Panc1 (cell line): ENCODE measurements around the gene CAV1. TPM values are rescaled to one million over a fixed set of nuclear protein-coding genes. Genes with fewer than 3 reads are reported as not detected.

Experiments
- ATAC-seq: fragments of 200-7000 bp; cut with Tn5 transposase; 2 replicates; pipeline ENCODE4 v1.9.1; 2020; ENCODE audit warnings: mild to moderate bottlenecking, moderate library complexity
- BruUV-seq: library from RNA; stranded (reverse); fragments of 400-500 nt; replicated peaks from 2 replicates; lab custom pipeline; 2021; lab: Mats Ljungman, UMichigan
- CTCF ChIA-PET: fragments of 300-600 bp; sonication (Branson Sonifier 250); formaldehyde crosslinking; loops from one replicate; lab custom pipeline; 2022; ENCODE audit warnings: antibody characterized with exemption; lab: Charles Lee
- POLR2A ChIA-PET: fragments of 300-600 bp; sonication (Branson Sonifier 250); formaldehyde crosslinking; loops from one replicate; lab custom pipeline; 2022; ENCODE audit warnings: antibody characterized with exemption; lab: Charles Lee
- DNase-seq: peaks from one replicate; pipeline ENCODE4 v3.0.0-alpha.2; 2010; ENCODE audit warnings: low read depth, low spot score
- H3K27ac ChIP-seq: 2 replicates; pipeline ENCODE4 v1.5.1; 2011; ENCODE audit warnings: mild to moderate bottlenecking, low read length, inconsistent platforms
- H3K27me3 ChIP-seq: fragments of 200-500 bp; sonication (Bioruptor generic); 2 replicates; pipeline ENCODE4 v1.6.0; 2014; ENCODE audit warnings: low read length, inconsistent platforms; ENCODE audit not compliant: control insufficient read depth, insufficient read depth
- H3K36me3 ChIP-seq: fragments of 200-500 bp; sonication (Bioruptor generic); 2 replicates; pipeline ENCODE4 v1.5.1; 2014; ENCODE audit warnings: inconsistent platforms, mild to moderate bottlenecking, low read length, moderate library complexity; ENCODE audit not compliant: control insufficient read depth, insufficient read depth
- H3K4me1 ChIP-seq: 2 replicates; pipeline ENCODE4 v1.5.1; 2011; ENCODE audit warnings: inconsistent platforms, mild to moderate bottlenecking, low read length, moderate library complexity; ENCODE audit not compliant: control insufficient read depth, insufficient read depth
- H3K4me3 ChIP-seq, 2 experiments: 2 replicates each; pipeline ENCODE4 v1.5.1; 2011 to 2012; ENCODE audit warnings: low read depth in 2 of 2, low read length in 2 of 2, mild to moderate bottlenecking in 2 of 2, inconsistent platforms in 1 of 2, moderate library complexity in 1 of 2
- H3K9me3 ChIP-seq: fragments of 200-500 bp; sonication (Bioruptor generic); 2 replicates; pipeline ENCODE4 v1.5.1; 2014; ENCODE audit warnings: low read depth, mild to moderate bottlenecking, inconsistent platforms, low read length, moderate library complexity; ENCODE audit not compliant: control insufficient read depth, insufficient read depth
- POLR2AphosphoS5 ChIP-seq: IDR thresholded peaks from 2 replicates; pipeline ENCODE4 v1.6.1; 2012; ENCODE audit warnings: mild to moderate bottlenecking, low read depth, low read length, moderate library complexity
- SIN3A ChIP-seq: IDR thresholded peaks from 2 replicates; pipeline ENCODE4 v1.6.1; 2012; ENCODE audit warnings: low read depth, mild to moderate bottlenecking, low read length, moderate library complexity, borderline replicate concordance; ENCODE audit not compliant: insufficient read depth
- TCF7L2 ChIP-seq: IDR thresholded peaks from 2 replicates; pipeline ENCODE4 v1.6.1; 2011; ENCODE audit warnings: mild to moderate bottlenecking, low read depth, low read length, inconsistent platforms
- in situ Hi-C: cut with HindIII; loops from 2 replicates; pipeline ENCODE4 v1.10.0; 2016; ENCODE audit warnings: low sequenced_read_pairs, low pct_unique_long_range_greater_than_20kb
- intact Hi-C: fragments of 100-400 bp; cut with micrococcal nuclease; formaldehyde crosslinking; loops from one replicate; pipeline ENCODE4 v1.10.0; 2022; ENCODE audit not compliant: unreplicated experiment
- total RNA-seq: library from RNA; stranded (reverse); gene quantifications from one replicate; pipeline ENCODE4 v1.2.1, GENCODE V29; 2021; ENCODE audit not compliant: unreplicated experiment
- TF ChIP-seq, protein P1 (sequence below): fragments of 450-650 bp; IDR thresholded peaks from 2 replicates; pipeline ENCODE4 v1.5.1; 2017; ENCODE audit warnings: mild to moderate bottlenecking
- TF ChIP-seq, protein P2 (sequence below), 2 experiments: IDR thresholded peaks; 2 replicates each; pipeline ENCODE4 v1.6.1; 2011 to 2012; ENCODE audit warnings: low read depth in 2 of 2, control low read depth in 1 of 2, low read length in 1 of 2, mild to moderate bottlenecking in 1 of 2, moderate library complexity in 1 of 2; ENCODE audit not compliant: insufficient read depth in 1 of 2

CAV1 gene
- total RNA-seq, 1 experiment from 2014 or later, result 496 TPM

DNA sequence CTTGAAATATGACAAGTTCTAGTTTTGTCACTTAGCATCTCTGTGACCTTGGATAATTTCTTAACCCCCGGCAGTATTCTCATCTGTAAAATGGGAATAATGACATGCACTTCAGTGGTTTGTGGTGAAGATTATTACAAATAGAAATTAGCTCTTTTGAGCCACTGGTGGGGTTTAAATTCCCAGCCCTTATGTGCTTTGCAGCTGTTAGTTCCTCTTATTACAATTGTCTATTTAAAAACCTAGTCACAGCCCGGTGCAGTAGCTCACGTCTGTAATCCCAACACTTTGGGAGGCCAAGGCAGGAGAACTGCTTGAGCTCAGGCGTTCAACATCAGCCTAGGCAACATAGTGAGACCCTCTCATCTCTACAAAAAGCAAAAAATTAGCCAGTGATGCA, 30.1 kb downstream of the CAV1 start:
- no TSS peak for BruUV-seq
- ChIA-PET POLR2A (no interaction called here), CTCF (no interaction called here)
- Histone ChIP-seq H3K36me3 (peaks cover 37% of the 10 kb centered on the region), H3K27ac (peak overlapping the region; percentile 75; the same call in 1 of the 2 replicates), H3K4me1 (peaks cover 67% of the 10 kb centered on the region), H3K4me3 (no peak overlapping the region), H3K27me3 (no peaks in the 10 kb centered on the region), H3K9me3 (no peaks in the 10 kb centered on the region)
- DNase-seq, result no peak
- in situ Hi-C loops (no loop called here), intact Hi-C loops (no loop called here)
- TF ChIP-seq TCF7L2 (no peak), SIN3A (no peak), POLR2AphosphoS5 (no peak)
- TF ChIP-seq, protein P1, sequence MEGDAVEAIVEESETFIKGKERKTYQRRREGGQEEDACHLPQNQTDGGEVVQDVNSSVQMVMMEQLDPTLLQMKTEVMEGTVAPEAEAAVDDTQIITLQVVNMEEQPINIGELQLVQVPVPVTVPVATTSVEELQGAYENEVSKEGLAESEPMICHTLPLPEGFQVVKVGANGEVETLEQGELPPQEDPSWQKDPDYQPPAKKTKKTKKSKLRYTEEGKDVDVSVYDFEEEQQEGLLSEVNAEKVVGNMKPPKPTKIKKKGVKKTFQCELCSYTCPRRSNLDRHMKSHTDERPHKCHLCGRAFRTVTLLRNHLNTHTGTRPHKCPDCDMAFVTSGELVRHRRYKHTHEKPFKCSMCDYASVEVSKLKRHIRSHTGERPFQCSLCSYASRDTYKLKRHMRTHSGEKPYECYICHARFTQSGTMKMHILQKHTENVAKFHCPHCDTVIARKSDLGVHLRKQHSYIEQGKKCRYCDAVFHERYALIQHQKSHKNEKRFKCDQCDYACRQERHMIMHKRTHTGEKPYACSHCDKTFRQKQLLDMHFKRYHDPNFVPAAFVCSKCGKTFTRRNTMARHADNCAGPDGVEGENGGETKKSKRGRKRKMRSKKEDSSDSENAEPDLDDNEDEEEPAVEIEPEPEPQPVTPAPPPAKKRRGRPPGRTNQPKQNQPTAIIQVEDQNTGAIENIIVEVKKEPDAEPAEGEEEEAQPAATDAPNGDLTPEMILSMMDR, result no peak
- TF ChIP-seq, protein P2, sequence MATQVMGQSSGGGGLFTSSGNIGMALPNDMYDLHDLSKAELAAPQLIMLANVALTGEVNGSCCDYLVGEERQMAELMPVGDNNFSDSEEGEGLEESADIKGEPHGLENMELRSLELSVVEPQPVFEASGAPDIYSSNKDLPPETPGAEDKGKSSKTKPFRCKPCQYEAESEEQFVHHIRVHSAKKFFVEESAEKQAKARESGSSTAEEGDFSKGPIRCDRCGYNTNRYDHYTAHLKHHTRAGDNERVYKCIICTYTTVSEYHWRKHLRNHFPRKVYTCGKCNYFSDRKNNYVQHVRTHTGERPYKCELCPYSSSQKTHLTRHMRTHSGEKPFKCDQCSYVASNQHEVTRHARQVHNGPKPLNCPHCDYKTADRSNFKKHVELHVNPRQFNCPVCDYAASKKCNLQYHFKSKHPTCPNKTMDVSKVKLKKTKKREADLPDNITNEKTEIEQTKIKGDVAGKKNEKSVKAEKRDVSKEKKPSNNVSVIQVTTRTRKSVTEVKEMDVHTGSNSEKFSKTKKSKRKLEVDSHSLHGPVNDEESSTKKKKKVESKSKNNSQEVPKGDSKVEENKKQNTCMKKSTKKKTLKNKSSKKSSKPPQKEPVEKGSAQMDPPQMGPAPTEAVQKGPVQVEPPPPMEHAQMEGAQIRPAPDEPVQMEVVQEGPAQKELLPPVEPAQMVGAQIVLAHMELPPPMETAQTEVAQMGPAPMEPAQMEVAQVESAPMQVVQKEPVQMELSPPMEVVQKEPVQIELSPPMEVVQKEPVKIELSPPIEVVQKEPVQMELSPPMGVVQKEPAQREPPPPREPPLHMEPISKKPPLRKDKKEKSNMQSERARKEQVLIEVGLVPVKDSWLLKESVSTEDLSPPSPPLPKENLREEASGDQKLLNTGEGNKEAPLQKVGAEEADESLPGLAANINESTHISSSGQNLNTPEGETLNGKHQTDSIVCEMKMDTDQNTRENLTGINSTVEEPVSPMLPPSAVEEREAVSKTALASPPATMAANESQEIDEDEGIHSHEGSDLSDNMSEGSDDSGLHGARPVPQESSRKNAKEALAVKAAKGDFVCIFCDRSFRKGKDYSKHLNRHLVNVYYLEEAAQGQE (IDR thresholded peaks at IDR 0.05; ENCODE audit: insufficient read depth in 1 of 2, low read depth in 2 of 2, low read length in 1 of 2), result no peak
- no peak for ATAC-seq

DNA sequence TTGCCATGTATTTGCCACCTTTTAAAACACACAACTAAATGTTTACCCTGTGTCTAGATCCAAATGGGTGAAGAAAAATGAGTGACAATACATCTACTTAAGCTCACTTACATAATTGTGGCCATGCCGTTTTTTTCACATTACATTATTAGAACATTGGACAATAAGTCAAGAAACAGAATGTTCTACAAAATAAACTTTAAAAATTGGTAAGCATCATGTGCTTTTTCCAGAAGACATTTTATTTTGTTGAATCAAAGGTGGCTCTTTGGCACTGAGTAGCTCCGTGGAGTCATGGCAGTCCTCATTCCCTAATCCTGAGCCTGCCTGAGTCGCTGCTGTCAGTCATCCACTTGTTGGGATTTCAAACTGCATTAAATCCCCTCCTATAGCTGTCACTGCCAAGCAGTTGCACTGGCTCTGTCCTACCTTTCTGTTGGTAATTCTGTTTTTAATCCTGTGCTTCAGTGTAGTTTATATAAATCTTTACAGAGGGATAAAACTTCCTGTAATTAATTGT, 32.3 kb downstream of the CAV1 start:
- DNase-seq, result no peak
- BruUV-seq, result no TSS peak
- Histone ChIP-seq H3K36me3 (peaks cover 38% of the 10 kb centered on the region), H3K27me3 (no peaks in the 10 kb centered on the region), H3K4me1 (peaks cover 61% of the 10 kb centered on the region), H3K9me3 (no peaks in the 10 kb centered on the region), H3K4me3 (no peak overlapping the region), H3K27ac (no peak overlapping the region; the same call in 1 of the 2 replicates)
- in situ Hi-C loops, result no loop called here
- ATAC-seq, result no peak
- intact Hi-C loops, result no loop called here
- ChIA-PET POLR2A (interaction anchor here (0.7 kb wide), 1 partner anchor 174 kb away, joined by 4 read pairs; no protein-coding TSS in a partner anchor), CTCF (interaction anchor here (0.6 kb wide), 1 partner anchor 202 kb away, joined by 3 read pairs; no protein-coding TSS in a partner anchor)
- TF ChIP-seq, protein P1, result no peak
- no peak for TF ChIP-seq TCF7L2
- TF ChIP-seq, protein P2 (IDR thresholded peaks at IDR 0.05; ENCODE audit: insufficient read depth in 1 of 2, low read depth in 2 of 2, low read length in 1 of 2), result no peak
- no peak for TF ChIP-seq POLR2AphosphoS5
- TF ChIP-seq SIN3A, result no peak
